Esophagus (tissue), 2 donors: ENCODE results near the gene KHK. TPM values are rescaled to one million over a fixed set of nuclear protein-coding genes. Genes with fewer than 3 reads are reported as not detected.

ENCODE experiments used
- H3K27ac ChIP-seq, 2 donors: one replicate each; pipeline ENCODE4 v1.5.1; 2013; ENCODE audit warnings: low read depth in 2 of 2, mild to moderate bottlenecking in 2 of 2, inconsistent platforms in 1 of 2, low read length in 1 of 2, moderate library complexity in 1 of 2
- H3K27me3 ChIP-seq, 2 donors: one replicate each; pipeline ENCODE4 v1.6.1; 2013; ENCODE audit warnings: low read length in 2 of 2, control low read depth in 1 of 2, mild to moderate bottlenecking in 1 of 2; ENCODE audit not compliant: insufficient read depth in 2 of 2, control insufficient read depth in 1 of 2
- H3K36me3 ChIP-seq, 2 donors: one replicate each; pipeline ENCODE4 v1.6.1; 2013; ENCODE audit warnings: low read length in 1 of 2; ENCODE audit not compliant: control insufficient read depth in 2 of 2, insufficient read depth in 2 of 2
- H3K4me1 ChIP-seq, 2 donors: one replicate each; pipeline ENCODE4 v1.6.1; 2013; ENCODE audit warnings: low read length in 1 of 2; ENCODE audit not compliant: control insufficient read depth in 2 of 2, insufficient read depth in 2 of 2
- H3K4me3 ChIP-seq, 2 donors: one replicate each; pipeline ENCODE4 v1.5.1; 2013; ENCODE audit warnings: low read length in 2 of 2, mild to moderate bottlenecking in 2 of 2, low read depth in 1 of 2, moderate library complexity in 1 of 2
- H3K9me3 ChIP-seq, 2 donors: one replicate each; pipeline ENCODE4 v1.6.1; 2013; ENCODE audit warnings: mild to moderate bottlenecking in 2 of 2, low read depth in 1 of 2, low read length in 1 of 2, moderate library complexity in 1 of 2; ENCODE audit not compliant: control insufficient read depth in 2 of 2, insufficient read depth in 1 of 2
- WGBS, 2 donors: extraction: QIAGEN DNeasy Blood & Tissue Kit; methylation state at CpG; one replicate each; pipeline ENCODE4 v1.1.7; 2013; 5-methylcytosine and 5-hydroxymethylcytosine counted together
- polyA plus RNA-seq, 2 donors: library from polyadenylated mRNA; stranded (reverse); fragments of 200-250 nt; gene quantifications; one replicate each; pipeline ENCODE4 v1.2.3, GENCODE V29; 2013
- donor health status: healthy with polysubstance abuse.
- donor health status: Bipolar disorder and iron deficiency.

The KHK gene
- polyA plus RNA-seq, 2 donors = 2.2 to 3.3 TPM

DNA sequence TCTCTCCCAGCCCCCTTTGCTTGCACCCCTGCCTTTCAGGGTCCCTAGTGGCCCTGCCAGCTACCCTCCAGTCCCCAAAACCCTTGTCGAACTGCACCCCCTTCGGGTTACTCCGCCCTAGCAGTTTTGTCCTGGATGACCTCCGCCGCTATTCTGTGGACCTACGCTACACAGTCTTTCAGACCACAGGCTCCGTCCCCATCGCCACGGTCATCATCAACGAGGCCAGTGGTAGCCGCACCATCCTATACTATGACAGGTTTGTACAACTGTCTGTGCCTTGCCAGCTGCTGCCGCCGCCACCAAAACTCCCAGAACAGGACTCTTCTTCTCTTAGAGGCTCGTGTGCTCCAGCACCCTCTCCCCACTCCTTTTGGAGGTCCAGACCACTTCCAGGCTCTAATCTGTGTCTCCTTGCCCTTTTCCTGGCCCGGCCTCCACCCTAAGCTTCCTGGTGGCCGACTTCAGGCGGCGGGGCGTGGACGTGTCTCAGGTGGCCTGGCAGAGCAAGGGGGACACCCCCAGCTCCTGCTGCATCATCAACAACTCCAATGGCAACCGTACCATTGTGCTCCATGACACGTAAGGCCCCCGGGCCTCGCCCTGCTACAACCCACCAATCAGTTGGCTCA is 7.9 kb downstream of the KHK start:
- WGBS, 2 donors = 92 to 94% methylated on average over 24 of the region's 24 CpGs
- Histone ChIP-seq H3K4me3 (no peak overlapping the region), H3K27ac (no peak overlapping the region), H3K36me3 (peaks cover 0 to 2% of the 10 kb centered on the region in 2 donors), H3K27me3 (no peaks in the 10 kb centered on the region), H3K4me1 (peaks cover 0 to 10% of the 10 kb centered on the region in 2 donors), H3K9me3 (no peaks in the 10 kb centered on the region)

DNA sequence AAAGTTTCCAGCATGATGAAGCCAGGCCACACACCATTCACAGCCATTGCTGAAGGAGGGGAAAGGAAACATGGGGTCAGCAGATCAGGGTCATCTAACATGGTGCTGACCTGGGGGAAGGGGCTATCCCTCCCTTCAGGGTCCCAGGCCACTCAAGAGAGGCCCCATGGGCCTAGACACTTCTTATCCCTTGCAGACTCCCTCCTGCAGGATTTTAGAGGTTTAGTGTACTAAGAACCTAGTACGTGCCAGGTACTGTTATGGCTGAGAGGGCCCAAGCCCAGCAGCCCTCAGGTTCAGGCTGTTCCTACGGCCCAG is 8.8 kb downstream of the KHK start:
- Histone ChIP-seq H3K27me3 (no peaks in the 10 kb centered on the region), H3K36me3 (peaks cover 0 to 4% of the 10 kb centered on the region in 2 donors), H3K4me3 (no peak overlapping the region), H3K27ac (no peak overlapping the region), H3K9me3 (no peaks in the 10 kb centered on the region), H3K4me1 (peaks cover 0 to 10% of the 10 kb centered on the region in 2 donors)
- 89 to 95% methylated on average over 2 of the region's 2 CpGs for WGBS, 2 donors

DNA sequence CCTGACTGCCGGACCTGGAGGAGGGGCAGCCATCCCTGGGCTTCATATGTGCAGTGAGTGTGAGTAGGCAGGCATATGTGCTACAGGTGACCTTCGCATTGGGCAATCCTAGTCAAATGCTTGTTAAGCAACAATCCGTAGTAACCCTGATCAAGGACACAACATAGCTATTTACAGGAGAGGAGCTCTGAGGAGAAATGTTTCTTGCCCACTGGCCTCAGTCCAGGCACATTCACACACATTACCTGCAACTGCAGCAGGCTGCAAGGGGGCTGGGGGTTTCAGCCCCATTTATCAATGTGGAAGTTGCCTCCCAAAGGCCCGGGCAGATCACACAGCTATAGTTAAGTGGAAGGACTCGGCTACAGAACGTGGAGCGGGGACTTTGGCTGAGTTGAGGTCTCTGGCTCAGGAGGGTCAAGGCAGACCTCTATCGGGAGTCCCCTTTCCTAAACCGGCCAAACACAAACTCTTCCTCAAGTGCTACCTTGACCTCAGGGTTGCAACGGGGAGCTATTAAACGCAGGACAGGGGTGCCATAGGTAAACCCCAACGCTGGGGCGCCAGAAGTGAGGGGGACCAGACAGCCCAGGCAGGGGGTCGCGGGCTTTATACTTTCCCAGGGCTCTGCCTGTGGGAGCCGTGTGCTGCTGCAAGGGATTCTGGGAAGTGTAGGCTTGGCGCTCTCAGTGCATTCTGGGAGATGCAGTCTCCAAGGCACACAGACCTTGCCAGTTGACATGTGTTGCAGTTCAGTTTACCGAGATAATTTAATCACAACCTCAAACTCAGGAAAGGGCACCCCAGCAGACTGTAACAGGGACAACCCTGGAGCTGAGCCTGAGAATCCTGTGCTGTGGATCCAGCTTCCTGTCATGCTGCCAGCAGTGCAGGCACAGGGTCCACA is 9.4 kb downstream of the KHK start:
- no peaks in the 10 kb centered on the region for H3K9me3 ChIP-seq
- 32% methylated on average over 18 of the region's 18 CpGs for WGBS, 2 donors
- peaks cover 0 to 4% of the 10 kb centered on the region in 2 donors for H3K36me3 ChIP-seq
- H3K27me3 ChIP-seq = no peaks in the 10 kb centered on the region
- H3K27ac ChIP-seq = no peak overlapping the region
- H3K4me3 ChIP-seq = peak overlapping the region; percentile 33 to 36
- H3K4me1 ChIP-seq = peaks cover 0 to 10% of the 10 kb centered on the region in 2 donors

DNA sequence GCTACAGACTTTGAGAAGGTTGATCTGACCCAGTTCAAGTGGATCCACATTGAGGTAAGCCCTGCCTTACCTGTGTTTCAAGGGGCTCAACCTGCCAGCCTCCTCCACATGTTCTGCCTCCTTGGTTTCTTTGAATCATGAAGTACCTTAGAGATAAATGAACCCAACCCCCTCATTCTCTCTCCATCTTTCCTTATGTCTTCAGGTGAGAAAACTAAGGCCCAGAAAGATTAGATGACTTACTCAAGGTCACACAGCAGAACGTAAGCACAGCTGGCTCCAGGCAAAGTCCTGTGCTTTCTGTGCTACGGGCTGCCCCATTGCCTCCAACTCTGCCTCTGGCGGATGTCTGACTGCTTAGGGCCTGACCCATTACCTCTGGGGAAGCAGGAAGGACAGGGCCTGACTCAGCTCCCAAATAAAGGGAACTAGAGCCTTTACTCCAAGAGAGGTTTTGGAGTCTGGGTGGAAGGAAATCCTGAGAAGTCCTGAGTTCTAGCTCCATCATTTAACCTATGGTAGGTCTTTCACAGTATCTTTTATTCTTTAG is 10.3 kb downstream of the KHK start:
- Histone ChIP-seq H3K4me3 (no peak overlapping the region), H3K36me3 (peaks cover 0 to 4% of the 10 kb centered on the region in 2 donors), H3K9me3 (no peaks in the 10 kb centered on the region), H3K27me3 (no peaks in the 10 kb centered on the region), H3K27ac (no peak overlapping the region), H3K4me1 (peaks cover 0 to 10% of the 10 kb centered on the region in 2 donors)
- WGBS, 2 donors = 63 to 77% methylated on average over 3 of the region's 3 CpGs

DNA sequence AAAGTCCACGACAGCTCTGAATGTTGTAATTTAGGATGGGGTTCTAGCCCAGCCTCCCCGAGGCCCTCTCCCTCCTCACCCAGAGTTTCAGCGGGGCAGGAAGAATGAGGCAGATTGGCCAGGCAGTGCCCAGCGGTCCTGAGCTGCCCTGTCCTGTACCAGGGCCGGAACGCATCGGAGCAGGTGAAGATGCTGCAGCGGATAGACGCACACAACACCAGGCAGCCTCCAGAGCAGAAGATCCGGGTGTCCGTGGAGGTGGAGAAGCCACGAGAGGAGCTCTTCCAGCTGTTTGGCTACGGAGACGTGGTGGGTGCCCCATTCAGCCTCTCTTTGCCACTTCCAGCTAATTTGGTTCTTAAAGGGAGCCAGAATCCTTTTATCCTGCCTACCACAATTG is 10.8 kb downstream of the KHK start:
- H3K36me3 ChIP-seq = peaks cover 0 to 3% of the 10 kb centered on the region in 2 donors
- 90 to 92% methylated on average over 14 of the region's 14 CpGs for WGBS, 2 donors
- H3K9me3 ChIP-seq = no peaks in the 10 kb centered on the region
- no peak overlapping the region for H3K27ac ChIP-seq
- H3K4me1 ChIP-seq = peaks cover 0 to 10% of the 10 kb centered on the region in 2 donors
- no peaks in the 10 kb centered on the region for H3K27me3 ChIP-seq
- H3K4me3 ChIP-seq = no peak overlapping the region

DNA sequence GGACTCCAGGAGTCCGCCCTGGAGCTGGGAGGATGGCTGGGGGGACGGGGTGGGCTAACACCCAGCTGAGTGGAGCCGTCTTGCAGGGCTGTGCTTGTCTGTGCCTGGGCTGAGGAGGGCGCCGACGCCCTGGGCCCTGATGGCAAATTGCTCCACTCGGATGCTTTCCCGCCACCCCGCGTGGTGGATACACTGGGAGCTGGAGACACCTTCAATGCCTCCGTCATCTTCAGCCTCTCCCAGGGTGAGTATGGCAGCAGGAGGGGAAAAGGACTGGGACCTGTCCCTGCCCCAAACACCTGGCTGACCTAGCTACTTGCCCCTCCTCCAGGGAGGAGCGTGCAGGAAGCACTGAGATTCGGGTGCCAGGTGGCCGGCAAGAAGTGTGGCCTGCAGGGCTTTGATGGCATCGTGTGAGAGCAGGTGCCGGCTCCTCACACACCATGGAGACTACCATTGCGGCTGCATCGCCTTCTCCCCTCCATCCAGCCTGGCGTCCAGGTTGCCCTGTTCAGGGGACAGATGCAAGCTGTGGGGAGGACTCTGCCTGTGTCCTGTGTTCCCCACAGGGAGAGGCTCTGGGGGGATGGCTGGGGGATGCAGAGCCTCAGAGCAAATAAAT is 12.9 kb downstream of the KHK start:
- Histone ChIP-seq H3K4me3 (no peak overlapping the region), H3K27ac (no peak overlapping the region), H3K36me3 (peaks cover 0 to 2% of the 10 kb centered on the region in 2 donors), H3K27me3 (no peaks in the 10 kb centered on the region), H3K4me1 (peaks cover 0 to 10% of the 10 kb centered on the region in 2 donors), H3K9me3 (no peaks in the 10 kb centered on the region)
- 90 to 95% methylated on average over 19 of the region's 19 CpGs for WGBS, 2 donors

DNA sequence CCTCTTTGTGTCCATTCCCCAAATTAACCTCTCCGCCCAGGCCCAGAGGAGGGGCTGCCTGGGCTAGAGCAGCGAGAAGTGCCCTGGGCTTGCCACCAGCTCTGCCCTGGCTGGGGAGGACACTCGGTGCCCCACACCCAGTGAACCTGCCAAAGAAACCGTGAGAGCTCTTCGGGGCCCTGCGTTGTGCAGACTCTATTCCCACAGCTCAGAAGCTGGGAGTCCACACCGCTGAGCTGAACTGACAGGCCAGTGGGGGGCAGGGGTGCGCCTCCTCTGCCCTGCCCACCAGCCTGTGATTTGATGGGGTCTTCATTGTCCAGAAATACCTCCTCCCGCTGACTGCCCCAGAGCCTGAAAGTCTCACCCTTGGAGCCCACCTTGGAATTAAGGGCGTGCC is 13.5 kb downstream of the KHK start:
- no peak overlapping the region for H3K4me3 ChIP-seq
- H3K4me1 ChIP-seq = peaks cover 0 to 10% of the 10 kb centered on the region in 2 donors
- 84 to 85% methylated on average over 10 of the region's 10 CpGs for WGBS, 2 donors
- H3K27me3 ChIP-seq = no peaks in the 10 kb centered on the region
- peaks cover 0 to 2% of the 10 kb centered on the region in 2 donors for H3K36me3 ChIP-seq
- no peaks in the 10 kb centered on the region for H3K9me3 ChIP-seq
- H3K27ac ChIP-seq = no peak overlapping the region

DNA sequence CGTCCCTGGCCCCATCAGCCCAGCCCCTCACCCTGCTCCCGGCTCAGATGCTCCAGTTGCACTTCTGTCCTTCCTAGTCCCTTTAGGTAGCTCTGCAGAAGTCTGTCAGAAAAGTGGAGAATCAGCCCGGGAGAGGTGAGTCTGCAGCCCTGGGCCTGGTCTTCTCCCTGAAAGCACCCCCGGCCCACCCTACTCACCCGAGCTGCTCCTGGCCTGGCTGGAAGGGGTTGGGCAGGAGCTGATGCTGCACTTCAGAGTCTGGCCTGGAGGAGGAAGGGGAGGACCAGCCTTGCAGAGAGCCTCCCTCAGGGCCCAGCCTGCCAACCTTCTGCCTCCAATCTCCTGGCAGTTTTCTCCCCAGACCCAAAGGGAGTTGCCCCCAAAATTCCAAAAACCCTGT is 15.8 kb downstream of the KHK start:
- Histone ChIP-seq H3K27me3 (no peaks in the 10 kb centered on the region), H3K4me1 (no peaks in the 10 kb centered on the region)

DNA sequence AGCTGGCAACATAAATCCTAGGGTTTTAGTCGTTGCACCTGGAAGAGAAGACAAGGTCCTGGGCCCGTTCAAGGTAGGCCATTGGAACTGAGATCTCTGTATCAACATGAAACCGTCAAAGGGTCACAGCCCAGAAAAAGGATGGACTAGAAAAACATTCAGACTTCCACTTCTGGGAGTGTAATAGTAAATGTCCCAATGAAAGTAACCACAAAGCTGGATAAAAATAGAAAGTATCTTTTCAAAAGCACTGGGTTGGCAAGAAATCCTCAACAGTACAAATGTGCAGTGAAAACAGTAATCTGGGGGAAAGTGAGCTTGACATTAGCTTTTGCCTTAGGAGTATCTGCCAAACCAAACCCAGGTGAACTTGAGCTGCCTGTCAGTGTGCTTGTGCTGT is 19.4 kb downstream of the KHK start:
- WGBS, 2 donors = 61 to 67% methylated on average over 3 of the region's 3 CpGs
- Histone ChIP-seq H3K36me3 (no peaks in the 10 kb centered on the region), H3K27ac (no peak overlapping the region)

More for the DNA sequence above, 15.8 kb downstream of the KHK start:
- 77 to 84% methylated on average over 5 of the region's 5 CpGs for WGBS, 2 donors
- Histone ChIP-seq H3K4me3 (no peak overlapping the region), H3K36me3 (peaks cover 0 to 2% of the 10 kb centered on the region in 2 donors), H3K27ac (no peak overlapping the region), H3K9me3 (no peaks in the 10 kb centered on the region)

More for the DNA sequence above, 19.4 kb downstream of the KHK start:
- H3K27me3 ChIP-seq = no peaks in the 10 kb centered on the region
- H3K4me1 ChIP-seq = no peaks in the 10 kb centered on the region
- H3K9me3 ChIP-seq = no peaks in the 10 kb centered on the region
- H3K4me3 ChIP-seq = no peak overlapping the region
